Stimulated activated CD4-positive, alpha-beta T cell treated with anti-CD3 and anti-CD28 coated beads, Interleukin-2, amount 100 ng/mL, for 48 hours (primary cell): ENCODE measurements around the gene CTIF.
"Not testable (repeated sequence)": the region's sequence is repeated elsewhere in the genome, so short reads cannot be mapped to it uniquely, and the experiment has no call there.

ENCODE experiments used
- DNase-seq, 2 donors: peaks; one replicate each; pipeline ENCODE4 v3.0.0-alpha.2; 2020

CTIF gene

DNA sequence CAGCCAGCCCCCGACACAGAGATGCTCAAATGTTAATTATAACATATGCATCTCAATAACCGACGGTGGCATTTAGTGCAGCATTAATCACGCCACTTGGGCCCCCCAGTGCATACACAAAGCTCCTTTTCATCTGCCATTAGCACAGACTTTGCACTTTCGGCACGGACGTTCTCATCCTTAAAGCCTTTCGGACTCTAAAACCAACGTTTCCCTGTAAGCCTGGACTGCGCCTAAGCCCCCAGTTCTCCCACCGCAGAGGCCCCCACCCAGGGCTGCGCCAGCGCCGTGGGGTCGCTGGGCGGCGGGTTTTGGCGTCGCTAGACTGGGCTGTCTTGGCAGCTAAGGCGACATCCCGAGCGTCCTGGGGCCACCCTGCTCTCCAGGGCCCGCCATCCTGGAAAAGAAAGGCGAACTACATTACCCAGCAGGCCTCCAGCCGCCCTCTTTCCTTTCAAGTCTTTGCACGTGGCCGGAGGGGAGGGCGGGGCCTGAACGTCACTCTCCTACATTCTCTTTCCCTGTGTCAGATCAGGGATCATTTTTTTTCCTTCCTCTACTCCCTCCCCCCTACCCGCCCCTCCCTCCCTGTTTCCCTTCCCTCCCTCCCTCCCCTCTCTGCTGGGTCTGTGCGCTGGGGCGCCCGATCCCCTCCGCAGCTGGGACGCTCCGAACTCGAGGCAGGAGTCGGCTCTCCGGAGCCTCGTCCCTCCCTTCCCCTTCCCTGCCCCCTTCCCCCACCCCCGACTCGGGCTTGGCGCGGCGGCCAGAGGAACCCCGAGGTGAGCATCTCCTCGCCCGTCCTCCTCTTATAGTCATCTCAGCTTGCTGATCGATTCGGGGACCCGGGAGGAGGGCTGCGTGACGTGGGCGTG lies at the start of gene CTIF:
Gene CTIF, plus strand, starts transcription at position 501 of the 875 bp plus-strand sequence. CDS start 80,535 bp downstream, outside the sequence.
- DNase-seq: peak; percentile 59 to 61

DNA sequence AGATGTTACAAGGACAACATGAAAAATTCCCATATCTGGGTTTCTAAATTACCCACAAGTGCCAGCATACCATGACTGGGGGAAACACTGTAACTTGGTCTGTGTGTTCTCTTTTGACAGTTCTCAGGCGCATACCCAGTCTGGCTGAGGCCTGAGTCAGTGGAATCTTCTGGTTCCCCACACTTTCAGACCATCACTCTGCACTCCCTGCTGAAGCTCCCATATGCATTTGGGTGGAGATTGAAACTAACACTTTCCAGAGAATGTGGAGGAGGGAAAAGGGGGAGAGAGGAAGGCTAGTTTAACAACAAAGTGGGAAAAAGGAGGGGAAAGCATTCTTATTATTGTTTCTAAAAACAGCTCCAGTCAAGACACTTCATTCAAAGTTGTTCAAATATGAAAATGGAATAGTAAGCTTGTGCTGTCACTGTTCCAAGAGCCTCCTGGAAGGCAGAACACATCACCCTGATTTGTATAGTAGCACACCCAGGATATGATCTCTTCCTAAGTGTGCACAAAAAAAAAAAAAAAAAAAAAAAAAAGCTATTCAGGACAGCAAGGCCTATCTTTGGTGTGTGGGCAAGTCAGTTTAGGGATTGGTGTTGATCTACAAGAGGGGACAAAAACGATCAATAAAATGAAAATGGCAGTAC lies 48.1 kb upstream of the CTIF start:
- no peak for DNase-seq

DNA sequence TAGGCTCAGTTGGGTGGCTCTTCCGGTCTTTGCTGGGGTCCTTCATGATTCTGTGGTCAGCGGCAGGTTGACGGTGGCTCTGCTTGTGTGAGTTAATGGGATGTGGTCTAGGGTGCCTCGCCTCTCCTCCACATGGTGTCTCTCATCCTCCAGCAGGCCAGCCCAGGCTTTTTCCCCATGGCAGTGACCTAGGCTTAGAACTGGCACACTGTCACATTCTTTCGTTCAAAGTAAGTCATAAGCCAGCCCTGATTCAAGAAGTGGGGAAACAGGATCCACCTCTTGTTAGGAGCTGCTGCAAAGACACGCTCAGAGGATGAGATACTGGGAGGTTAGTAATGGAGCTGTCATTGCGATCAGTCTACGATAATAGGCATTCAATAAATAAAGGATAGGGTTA lies 46.0 kb upstream of the CTIF start:
- no peak for DNase-seq

GRCh38 chr18:48493434-48494230 lies 45.2 kb upstream of the CTIF start:
- DNase-seq: no peak

GRCh38 chr18:48497863-48498262 lies 41.0 kb upstream of the CTIF start:
- DNase-seq: no peak

GRCh38 chr18:48500517-48500916 lies 38.3 kb upstream of the CTIF start:
- no peak for DNase-seq

DNA sequence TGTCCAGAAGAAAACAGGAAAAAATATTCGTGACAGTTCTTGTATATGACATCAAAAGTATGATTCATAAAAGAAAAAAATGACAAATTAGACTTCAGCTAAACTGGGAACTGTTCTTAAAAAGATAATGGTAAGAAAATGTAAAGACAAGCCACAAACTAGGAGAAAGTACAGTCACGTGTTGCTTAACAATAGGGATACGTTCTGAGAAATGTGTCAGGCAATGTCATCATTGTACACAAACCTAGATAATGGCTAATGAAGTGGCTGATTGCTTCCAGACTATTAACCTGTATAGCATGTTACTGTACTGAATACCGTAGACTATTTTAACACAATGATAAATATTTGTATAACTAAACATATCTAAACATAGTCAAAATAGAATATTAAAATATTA lies 35.9 kb upstream of the CTIF start:
- no peak for DNase-seq

DNA sequence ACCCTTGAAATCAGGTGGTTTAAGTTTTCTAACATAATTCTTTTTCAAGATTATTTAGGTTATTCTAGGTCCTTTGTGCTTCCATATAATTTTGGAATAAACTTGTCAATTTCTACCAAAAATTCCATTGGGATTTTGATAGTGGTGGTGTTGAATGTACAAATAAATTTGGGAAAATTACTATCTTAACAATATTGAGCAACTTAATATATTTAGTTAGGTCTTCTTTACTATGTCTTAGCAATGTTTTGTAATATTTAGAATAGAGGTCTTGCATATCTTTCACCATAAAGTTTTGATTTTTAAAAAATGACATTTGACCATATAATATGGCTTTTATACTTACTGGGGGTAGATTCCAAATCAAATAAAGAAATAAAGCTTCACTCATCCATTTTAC lies 34.0 kb upstream of the CTIF start:
- DNase-seq: no peak

GRCh38 chr18:48506983-48507568 lies 31.8 kb upstream of the CTIF start:
- DNase-seq: not testable (repeated sequence)

GRCh38 chr18:48512498-48512897 lies 26.3 kb upstream of the CTIF start:
- not testable (repeated sequence) for DNase-seq

DNA sequence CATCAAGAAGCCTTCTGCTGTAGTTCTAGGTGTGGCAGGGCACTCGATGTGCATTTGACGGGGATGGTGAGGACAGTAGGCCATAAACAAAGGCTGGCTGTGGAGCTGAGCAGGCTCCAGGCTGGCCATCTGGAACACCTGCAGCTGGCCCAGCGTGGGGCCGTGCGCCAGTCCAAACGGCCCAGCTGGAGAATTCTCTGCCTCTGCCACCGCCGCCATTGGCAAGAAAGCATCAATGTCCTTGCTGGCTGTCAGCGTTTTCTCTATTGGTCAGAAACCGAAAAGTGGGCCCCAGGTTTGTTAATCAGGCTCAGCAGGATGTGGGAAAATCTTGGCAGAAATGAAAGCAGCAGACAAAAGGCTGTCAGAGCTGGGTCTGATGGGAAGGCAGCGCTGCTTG lies 24.0 kb upstream of the CTIF start:
- DNase-seq: no peak

- DNase-seq: no peak
Measured at GRCh38 chr18:48517048-48517447, 21.8 kb upstream of the CTIF start.

DNA sequence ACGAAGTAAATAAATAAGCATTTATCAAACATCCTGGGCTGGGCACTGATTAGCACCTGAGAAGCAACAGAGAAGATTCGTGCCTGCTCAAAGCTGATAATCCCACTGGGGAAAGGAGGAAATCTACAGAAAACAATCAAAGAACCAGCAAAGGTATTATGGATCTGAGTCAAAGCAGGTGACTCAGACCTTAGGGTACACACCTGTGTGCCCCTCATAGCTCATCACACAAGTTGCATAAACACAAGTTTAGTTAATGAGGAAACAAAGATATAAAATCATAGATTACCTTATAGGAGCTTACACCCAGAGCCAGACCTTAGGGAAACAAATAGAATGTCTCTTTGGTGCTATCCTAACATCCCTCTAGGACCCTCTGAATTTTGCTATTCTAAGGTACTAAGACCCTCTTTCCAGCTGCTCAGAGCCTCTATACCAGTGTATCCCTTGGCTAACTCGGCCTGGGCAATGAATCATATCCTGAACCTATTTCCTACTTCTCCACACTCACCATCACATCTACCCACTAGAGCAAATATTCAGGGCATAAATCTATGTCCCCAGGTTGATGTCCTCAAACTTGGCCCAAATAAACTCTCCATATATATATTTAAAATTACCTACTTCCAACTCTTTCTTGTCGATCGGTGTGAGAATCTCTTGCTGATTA lies 19.3 kb upstream of the CTIF start:
- no peak for DNase-seq

- DNase-seq: no peak
Measured at GRCh38 chr18:48521723-48522122, 17.1 kb upstream of the CTIF start.

GRCh38 chr18:48525671-48526070 lies 13.2 kb upstream of the CTIF start:
- DNase-seq: no peak

- no peak for DNase-seq
Measured at GRCh38 chr18:48527461-48527860, 11.4 kb upstream of the CTIF start.

GRCh38 chr18:48528861-48529260 lies 10.0 kb upstream of the CTIF start:
- no peak for DNase-seq

GRCh38 chr18:48529796-48530195 lies 9.0 kb upstream of the CTIF start:
- no peak for DNase-seq

DNA sequence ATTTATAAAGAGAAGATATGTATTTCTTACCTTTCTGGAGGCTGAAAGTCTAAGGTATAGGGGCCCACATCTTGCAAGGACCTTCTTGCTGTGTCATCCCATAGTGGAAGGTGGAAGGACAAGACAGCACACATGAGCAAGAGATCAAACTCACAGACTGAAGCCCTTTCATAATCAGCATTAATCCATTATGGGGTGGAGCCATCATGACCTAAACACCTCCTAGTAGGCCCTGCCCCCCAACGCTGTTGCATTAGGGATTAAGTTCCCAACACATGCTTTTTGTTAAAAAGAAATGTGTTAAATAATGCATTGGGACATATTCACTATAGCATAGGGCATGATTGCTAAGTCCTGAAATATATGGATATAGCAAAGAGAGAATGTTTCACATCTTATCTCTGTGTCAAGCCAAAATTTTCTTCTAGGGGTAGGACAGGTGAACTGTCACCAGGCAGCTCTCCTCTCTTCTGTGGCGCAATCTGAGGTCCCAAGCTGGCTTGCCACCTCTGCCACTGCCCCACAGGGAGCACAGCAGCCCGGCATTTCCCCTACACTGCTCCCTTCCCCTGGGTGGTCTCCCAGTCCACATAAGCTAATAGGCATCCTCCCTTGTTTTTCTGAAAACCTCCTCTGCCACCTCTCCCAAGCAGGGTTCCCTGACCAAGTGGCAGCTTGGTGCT lies 8.3 kb upstream of the CTIF start:
- no peak for DNase-seq

GRCh38 chr18:48531082-48531403 lies 7.8 kb upstream of the CTIF start:
- no peak for DNase-seq

DNA sequence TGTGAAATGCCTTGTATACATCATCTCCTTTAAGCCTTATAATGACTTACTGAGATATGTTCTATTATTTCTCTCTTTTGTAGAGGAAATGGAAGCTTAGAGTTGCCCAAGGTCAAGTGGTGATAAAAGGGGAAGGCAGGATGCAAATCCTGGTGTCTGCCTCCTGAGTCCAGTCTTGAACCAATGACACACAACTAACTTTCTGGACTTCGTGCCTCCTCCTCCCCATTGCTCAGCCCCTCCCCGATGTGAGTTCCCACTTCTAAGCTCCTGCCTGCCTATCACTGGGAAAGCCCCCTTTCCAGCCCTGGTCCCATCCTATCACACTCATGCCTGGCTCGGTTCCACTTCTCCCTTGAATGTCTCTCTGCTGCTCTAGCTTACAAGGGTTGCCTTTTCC lies 6.9 kb upstream of the CTIF start:
- DNase-seq: no peak
